Measurements from ENCODE around the gene SLC19A3.
A peak's percentile ranks its signal among the peaks of the same experiment; 100 is the strongest.
"Not testable (repeated sequence)": the region's sequence is repeated elsewhere in the genome, so short reads cannot be mapped to it uniquely, and the experiment has no call there.

SLC19A3 gene

DNA sequence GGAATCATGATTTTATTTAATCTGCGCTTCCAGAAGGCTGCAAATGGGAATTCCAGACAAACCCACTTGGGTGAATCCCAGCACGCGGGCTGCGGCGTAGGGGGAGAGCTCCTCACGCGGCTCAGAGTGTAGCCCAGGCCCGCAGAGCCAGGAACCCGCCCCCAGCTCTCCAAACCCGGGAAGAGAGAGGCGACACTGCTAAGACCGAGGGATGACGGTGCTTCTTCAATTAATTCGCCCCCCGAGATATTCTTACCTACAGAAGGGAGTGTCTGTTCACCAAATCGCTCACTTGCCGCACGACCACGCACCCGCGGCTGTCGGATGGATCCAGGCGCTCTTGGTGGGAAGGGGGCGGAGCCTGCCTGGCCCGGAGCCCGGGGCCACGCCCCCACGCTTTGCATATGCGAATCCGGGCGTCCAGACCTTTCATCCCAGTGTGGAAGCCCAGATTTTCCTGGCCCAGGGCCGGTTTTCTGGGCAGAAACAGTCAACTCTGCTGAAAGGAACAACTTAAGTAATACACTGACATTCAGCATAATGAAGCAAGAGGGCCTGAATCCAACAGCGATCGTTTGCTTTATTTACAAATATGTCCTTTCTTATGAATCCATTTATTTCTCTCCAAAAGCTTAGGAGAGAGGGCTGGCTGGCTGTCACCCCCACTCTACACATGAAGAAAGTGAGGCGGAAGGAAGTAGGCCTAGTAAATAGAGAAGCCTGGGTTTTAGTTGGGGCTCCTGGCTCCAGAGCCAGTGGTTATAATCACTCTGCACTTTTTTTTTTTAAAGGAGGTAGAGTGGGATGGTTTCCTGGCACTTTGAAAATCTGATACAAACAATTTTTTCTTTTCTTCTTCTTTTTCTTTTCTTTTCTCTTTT lies at the start of gene SLC19A3:
Gene SLC19A3, minus strand, starts transcription at position 342 of the 881 bp plus-strand sequence. CDS start 15,710 bp downstream, outside the sequence.
- DNase-seq (ENCODE audit: low read depth), result no peak

DNA sequence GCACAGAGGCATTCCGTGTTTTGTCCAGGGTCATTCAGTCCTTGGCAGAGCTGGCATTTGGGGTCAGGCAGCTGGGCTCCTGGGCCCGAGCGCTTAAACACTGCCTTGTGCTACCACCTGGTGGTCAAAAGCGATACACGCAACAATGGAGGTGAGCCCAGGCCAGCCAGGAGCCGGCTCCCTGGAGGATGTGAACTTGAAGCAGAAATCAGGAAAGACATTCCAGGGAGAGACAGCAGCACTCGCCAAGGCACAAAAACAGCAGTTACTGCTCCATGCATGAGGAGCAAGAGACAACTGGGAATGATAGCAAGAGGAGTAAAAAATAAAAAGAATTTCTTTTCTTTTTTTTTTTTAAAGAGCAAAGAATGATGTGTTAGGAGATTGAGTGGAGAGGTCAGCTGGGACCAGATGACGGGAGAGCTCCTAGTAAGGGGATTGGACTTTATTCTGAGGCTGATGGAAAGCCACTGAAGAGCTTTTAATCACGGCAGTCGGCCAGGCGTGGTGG lies 48.6 kb upstream of the SLC19A3 start:
- peak; percentile 41 for DNase-seq (ENCODE audit: low read depth)

DNA sequence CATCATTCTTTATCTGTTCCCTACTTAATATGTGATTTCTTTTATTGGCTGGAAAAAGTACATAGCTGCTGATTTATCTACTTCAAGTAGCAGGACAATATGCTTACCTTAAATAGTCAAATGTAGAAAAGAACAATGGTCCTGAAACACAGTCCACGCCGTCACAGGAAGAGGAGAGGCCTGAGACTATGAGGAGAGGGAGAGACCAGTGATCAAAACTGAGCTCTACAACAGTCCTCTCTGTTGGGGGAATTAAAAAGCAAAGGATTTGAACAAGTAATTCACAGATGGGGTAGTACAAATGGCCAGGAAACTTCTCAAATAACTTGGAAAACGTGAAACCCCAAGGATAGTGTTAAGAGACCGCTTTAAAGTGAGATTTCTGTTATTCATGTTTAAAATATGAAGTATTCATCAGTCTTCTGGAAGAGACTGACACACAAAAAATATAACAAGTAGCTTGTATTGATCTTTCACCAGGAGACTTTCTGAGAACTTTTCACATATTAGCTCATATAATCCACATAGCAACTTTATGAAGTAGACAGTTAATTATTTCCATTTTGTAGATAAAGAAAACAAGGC lies 48.1 kb upstream of the SLC19A3 start:
- no peak for DNase-seq (ENCODE audit: low read depth)

DNA sequence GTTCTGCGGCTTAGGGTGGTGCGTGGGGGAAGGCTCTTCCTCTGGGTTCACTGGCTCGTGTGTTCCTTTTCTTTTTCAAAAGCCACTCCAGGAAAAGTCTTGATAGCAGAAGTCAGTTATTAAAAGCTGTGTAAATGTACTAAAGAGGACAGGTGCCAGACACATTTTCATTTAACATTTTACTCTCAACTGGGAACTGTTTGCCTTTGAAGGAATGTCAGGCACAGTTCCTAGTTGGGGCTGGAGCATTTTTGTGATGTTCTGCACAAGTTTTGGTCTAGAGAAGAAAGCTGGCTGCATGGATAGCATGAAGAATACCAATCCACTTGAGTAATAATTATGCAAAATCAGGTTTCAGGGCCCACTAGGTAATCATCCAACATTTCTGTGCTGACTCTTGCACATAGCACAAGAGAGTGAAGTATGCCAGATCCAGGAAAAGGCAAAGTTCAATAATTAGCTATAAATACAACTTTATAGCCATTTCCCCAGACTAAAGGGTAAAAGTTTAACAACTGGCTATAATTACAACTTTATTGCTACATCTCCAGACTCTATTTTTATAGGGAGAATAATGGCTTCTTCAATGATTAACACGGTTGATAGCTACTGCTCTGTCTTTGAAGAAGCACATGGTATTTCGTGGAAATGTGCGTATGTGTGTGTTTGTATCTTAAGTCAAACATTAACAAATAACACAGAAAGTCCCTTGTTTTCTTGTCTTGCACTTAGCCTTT lies 44.1 kb upstream of the SLC19A3 start:
- DNase-seq (ENCODE audit: low read depth), result no peak

DNA sequence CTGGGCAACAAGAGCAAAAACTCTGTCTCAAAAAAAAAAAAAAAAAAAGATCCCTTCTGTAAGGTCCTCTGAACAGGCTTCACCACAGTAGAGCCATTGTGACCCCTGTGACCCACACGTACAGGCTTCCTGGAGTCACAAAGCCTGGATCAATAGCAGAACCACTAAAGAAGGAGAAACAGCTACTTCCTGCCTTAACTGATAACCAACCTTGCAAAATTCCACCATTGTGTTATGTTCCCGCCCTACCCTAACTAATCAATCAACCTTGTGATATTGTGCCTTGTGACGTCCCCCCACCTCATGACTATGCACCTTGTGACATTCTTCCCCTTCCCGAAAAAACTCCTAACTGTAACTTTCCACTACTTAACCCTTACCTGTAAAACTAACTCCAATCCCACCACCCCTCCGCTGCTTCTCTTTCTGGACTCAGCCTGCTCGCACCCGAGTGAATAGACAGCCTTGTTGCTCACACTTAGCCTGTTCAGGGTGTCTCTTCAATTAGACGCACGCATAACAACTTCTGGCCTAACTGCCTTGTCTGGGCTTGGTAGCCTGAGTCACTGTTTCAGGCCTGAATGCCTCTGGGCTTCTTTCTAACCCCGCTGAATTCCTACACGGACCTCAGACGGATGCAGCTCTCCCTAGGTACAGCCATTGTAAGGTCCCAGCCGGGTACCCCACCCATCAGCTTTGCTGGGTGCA lies 41.7 kb upstream of the SLC19A3 start:
- DNase-seq (ENCODE audit: low read depth), result no peak

DNA sequence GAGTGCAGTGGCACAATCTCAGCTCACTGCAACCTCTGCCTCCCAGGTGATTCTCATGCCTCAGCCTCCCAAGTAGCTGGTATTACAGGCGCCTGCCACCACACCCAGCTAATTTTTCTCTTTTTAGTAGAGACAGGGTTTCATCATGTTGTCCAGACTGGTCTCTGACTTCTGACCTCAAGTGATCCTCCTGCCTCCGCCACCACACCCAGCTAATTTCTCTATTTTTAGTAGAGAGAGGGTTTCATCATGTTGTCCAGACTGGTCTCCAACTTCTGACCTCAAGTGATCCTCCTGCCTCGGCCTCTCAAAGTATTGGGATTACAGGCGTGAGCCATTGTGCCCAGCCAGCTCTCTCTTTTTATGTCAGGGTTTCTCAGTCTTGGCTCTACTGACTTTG lies 38.4 kb upstream of the SLC19A3 start:
- DNase-seq (ENCODE audit: low read depth), result not testable (repeated sequence)

DNA sequence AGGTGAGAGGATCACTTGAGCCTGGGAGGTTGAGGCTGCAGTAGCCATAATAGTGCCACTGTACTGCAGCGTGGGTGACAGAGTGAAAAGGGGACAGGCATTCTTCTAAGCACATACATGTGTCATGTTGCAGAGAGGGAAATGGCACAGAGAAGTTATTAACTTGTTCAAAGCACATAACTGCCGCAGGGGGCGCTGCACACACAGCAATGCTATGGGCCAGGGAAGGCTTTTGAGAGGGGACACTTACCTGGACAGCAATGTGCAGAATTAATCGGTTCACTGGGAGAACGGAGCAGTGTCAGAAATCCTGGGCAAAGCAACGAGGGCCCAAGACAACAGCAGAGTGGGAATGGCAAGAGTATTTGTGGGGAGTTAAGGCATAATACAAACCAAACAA lies 30.3 kb upstream of the SLC19A3 start:
- DNase-seq (ENCODE audit: low read depth), result no peak

DNA sequence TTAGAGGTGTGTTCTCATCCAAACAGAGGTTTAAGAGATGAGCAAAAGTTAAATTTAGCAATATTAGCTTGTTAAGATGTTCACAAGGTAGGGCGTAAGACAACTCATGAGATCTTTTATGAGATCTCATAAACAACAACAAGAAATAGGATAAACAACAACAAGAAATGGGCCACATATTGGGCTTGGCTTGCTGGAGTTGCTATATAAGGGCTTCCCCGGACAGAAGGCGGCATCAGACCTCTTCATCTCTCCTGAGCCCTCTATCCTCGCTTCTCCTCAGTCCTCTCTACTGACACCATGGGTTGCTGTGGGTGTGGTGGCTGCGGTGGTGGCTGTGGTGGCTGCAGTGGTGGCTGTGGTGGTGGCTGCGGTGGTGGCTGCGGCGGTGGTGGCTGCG lies 27.8 kb upstream of the SLC19A3 start, which contains the start of gene SCYGR8:
Gene SCYGR8, plus strand, starts transcription at position 301 of the 400 bp plus-strand sequence. Its CDS starts 0 bp downstream, at position 301.
- no peak for DNase-seq (ENCODE audit: low read depth)

DNA sequence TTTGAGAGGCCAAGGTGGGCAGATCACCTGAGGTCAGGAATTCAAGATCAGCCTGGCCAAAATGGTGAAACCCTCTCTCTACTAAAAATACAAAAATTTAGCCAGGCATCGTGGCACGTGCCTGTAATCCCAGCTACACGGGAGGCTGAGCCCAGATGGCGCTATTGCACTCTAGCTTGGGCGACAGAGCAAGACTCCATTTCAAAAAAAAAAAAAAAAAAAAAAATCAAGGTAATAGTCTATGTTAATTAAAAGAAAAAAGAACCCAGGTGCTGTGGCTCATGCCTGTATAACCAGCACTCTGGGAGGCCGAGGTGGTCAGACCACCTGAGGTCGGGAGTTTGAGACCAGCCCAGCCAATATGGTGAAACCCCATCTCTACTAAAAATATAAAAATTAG lies 22.9 kb upstream of the SLC19A3 start:
- DNase-seq (ENCODE audit: low read depth), result not testable (repeated sequence)

DNA sequence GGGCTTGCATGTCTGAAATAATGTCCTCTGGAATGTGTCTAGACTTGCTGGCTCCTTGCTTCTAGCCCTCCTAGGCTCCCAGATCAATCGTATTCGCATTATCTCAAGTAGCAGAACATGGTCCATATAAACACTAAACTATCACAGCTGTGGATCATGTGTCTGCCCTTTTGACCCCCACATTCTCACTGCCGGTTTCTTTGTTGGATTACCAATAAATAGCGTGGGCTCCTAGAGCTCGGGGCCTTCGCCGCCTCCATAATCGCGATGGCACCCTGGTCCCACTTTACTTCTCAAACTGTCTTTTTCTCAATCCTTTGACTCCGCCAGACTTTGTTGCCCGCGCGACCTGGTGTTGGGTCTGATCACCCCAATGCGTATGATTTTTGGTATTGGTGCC lies 21.5 kb upstream of the SLC19A3 start:
- no peak for DNase-seq (ENCODE audit: low read depth)

DNA sequence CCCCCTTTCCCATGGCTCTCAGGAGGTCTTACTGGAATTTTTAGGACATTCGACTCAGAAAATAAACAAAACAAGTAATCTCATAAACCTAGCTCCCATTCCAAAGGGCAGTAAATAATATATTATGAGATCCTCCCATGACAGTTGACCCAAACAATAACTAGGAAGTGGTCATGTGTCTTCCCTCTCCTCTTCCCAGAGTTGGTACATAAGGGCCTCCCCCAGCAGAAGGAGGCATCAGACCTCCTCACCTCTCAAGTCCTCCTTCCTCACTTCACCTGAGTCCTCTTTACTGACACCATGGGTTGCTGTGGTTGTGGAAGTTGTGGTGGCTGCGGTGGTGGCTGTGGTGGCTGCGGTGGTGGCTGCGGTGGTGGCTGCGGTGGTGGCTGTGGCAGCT lies 10.2 kb upstream of the SLC19A3 start, which contains the start of gene SCYGR7:
Gene SCYGR7, plus strand, starts transcription at position 301 of the 400 bp plus-strand sequence. Its CDS starts 0 bp downstream, at position 301.
- no peak for DNase-seq (ENCODE audit: low read depth)

DNA sequence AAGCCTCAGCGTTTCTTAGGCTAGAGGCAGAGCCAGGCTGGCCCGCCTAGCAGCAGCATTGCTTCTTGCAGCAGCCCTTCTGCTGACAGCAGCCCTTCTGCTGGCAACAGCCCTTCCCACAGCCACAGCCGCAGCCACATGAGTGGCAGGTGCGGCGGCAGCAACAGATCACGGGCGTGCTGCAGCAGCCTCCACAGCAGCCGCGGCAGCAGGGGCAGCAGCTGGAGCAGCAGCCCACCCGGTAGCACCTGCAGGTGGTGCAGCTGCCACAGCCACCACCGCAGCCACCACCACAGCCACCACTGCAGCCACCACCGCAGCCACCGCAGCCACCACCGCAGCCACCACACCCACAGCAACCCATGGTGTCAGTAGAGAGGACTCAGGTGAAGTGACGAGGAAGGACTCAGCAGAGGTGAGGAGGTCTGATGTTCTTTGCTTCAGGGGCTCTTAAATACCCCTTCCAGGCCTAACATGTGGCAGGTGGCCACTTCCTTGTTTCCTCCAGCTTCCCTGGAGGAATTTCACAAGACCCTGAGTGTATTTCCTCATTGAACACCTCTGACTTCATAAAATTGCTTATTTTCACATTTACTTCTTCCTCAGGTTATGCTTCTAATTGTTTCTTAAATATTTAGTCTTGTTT lies 6.7 kb upstream of the SLC19A3 start, which contains the start of gene SCYGR6:
Gene SCYGR6, minus strand, starts transcription at position 364 of the 646 bp plus-strand sequence. Its CDS starts 0 bp downstream, at position 364.
- DNase-seq (ENCODE audit: low read depth), result no peak

DNA sequence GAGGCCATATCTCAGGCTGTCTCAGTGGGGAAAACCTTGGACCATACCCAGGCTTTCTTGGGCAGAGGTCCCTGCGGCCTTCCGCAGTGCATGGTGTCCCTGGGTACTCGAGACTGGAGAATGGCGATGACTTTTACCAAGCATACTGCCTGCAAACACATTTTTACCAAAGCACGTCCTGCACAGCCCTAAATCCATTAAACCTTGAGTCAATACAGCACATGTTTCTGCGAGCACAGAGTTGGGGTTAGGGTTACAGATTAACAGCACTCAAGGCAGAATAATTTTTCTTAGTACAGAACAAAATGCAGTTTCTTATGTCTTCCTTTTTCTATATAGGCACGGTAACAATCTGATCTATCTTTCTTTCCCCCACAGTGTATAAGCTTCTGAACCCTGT lies 5.0 kb upstream of the SLC19A3 start:
- DNase-seq (ENCODE audit: low read depth), result not testable (repeated sequence)

DNA sequence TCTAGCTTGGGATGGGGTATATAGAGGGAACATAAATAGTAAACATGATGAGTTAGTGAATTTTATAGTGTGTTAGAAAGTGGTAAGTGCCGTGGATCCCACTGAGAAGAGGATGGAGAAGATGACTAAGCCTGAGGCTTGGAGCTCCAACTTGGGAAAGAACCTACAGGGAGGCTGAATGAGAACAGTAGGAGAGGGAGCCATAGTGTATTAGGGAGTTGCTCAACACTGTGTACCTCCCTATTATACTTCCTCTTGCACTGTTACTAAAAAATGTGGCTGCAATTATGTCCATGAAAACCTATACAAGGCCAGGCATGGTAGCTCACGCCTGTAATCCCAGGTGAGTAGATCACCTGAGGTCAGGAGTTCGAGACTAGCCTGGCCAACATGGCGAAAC lies 2.9 kb upstream of the SLC19A3 start:
- DNase-seq (ENCODE audit: low read depth), result no peak

DNA sequence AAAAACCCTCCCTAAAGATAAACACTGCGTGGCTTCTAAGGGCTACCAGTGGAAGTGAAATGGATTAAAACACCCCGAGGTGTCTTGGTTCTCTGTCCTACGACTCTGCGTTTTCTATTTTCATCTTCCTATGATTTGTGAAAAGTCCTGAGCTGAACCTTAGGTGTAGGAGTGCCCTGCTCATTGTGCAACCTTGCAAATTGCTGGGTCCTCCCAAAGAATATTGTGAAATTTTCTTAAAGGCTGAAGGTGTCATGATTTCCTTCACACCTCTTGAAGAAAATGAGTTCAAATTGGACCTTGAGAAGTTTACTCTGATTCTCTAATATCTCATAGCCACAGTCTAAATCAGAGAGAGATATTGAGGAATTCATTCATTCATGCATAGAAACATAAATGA lies 1.8 kb upstream of the SLC19A3 start:
- no peak for DNase-seq (ENCODE audit: low read depth)

DNA sequence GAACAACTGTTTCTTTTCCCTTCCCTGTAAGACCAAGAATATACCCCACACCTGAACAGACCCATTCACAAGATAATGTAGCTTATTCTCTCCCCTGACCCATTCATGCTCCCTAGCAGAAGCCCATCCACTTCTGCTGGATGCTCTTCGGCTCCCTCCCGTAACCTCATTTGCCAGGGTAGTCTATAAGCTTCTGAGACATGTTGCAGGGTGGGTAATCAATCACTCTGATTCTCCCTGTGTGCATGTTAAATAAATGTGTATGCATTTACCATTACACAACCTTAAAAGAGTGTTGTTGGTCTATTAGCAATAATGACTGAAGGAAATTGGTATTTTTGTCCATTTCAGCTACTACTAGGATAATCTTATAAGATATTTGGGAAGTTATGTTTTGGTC lies 1.3 kb downstream of the SLC19A3 start:
- no peak for DNase-seq (ENCODE audit: low read depth)

DNA sequence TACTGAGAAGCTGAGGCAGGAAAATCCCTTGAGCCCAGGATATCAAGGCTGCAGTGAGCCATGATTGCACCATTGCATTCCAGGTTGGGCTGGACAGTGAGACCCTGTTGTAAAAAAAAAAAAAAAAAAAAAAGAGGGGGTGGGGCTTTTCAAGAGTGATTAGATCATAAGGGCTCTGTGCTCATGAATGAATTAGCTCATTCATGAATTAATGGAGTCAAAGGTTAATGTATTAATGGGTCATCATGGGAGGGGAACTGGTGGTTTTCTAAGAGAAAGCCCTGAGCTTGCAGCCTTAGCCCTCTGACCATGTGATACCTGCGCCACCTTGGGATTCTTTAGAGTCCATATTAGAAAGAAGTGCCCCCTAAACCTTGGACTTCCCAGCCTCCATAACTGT lies 4.5 kb downstream of the SLC19A3 start:
- no peak for DNase-seq (ENCODE audit: low read depth)

DNA sequence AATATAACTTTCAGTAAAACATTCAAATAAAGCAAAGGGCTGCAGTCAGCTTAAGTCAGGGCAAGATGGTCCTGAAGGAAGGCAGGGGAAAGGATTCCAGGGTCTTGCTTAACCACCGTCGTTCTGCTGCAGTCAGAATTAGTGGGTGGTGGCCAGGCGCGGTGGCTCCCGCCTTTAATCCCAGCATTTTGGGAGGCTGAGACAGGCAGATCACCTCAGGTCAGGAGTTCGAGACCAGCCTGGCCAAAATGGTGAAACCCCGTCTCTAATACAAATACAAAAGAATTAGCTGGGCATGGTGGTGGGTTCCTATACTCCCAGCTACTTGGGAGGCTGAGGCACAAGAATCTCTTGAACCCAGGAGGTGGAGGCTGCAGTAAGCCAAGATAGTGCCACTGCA lies 6.8 kb downstream of the SLC19A3 start:
- no peak for DNase-seq (ENCODE audit: low read depth)

DNA sequence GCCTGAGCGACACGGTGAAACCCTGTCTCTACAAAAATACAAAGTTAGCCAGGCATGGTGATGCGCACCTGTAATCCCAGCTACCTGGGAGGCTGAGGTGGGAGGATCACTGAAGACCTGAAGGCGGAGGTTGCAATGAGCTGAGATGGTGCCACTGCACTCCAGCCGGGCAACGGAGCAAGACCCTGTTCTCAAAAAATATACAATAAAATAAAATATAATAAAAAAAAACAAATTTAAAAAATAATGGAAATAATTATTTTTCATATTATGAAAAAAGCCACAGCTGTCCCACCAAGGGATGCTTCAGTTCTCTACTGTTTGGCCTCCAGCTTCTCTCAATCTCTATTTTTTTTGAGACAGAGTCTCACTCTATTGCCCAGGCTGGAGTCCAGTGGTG lies 10.4 kb downstream of the SLC19A3 start:
- no peak for DNase-seq (ENCODE audit: low read depth)

DNA sequence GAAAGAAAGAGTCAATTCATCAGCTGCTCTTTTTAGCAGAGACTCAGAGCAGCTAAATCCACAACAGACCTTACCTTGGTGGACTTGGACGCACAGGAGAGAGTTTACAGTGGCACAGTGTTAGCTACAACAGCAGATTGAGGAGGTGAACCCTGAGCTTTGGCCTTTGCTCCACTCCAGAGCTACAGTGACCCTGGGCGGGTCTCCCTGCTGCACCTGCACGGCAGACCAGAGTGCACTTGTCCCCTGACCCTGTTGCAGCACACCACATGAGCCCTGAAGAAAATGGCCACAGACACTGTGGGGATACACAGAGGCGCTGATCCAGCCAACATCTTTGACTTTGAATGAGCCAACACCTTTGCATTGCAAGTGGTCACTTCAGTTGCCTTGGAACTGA lies 11.0 kb downstream of the SLC19A3 start:
- no peak for DNase-seq (ENCODE audit: low read depth)

DNA sequence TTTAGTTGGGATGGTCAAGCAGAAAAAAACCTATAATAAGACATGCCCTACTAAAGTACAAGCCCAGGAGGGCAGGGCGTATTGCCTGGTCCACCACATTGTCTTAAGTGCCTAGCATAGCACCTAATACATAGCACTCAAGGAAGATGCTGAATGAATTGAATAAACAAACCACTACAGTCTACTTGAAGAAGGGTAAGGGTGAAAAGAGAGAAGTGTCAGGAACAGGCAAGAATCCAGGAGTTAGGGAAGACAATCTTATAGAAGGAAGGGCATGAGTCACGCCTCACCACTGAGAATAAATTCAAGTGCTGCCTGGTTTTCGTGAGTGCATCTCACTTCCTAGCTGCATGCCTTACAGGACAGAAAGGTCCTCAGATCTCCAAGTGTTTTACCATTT lies 13.9 kb downstream of the SLC19A3 start:
- no peak for DNase-seq (ENCODE audit: low read depth)

Measured in activated T-cell treated with anti-CD3 and anti-CD28 coated beads for 1 hour (primary cell).